A673 (cell line): ENCODE measurements around the gene RDH13. TPM values are rescaled to one million over a fixed set of nuclear protein-coding genes. Genes with fewer than 3 reads are reported as not detected.

Experiments used
- BruUV-seq: library from RNA; stranded (reverse); fragments of 400-500 nt; replicated peaks from 2 replicates; lab custom pipeline; 2021; lab: Mats Ljungman, UMichigan
- CTCF ChIA-PET: fragments of 300-600 bp; sonication (Branson Sonifier 250); formaldehyde crosslinking; loops from one replicate; lab custom pipeline; 2022; ENCODE audit warnings: antibody characterized with exemption; lab: Charles Lee
- POLR2A ChIA-PET: fragments of 300-600 bp; sonication (Branson Sonifier 250); formaldehyde crosslinking; loops from one replicate; lab custom pipeline; 2022; ENCODE audit warnings: antibody characterized with exemption; ENCODE audit not compliant: low non-redundant PET; lab: Charles Lee
- DNase-seq: peaks from one replicate; pipeline ENCODE4 v3.0.0-alpha.2; 2015; ENCODE audit warnings: low spot score
- H3K27ac ChIP-seq: fragments of 200-600 bp; sonication (generic); 2 replicates; pipeline ENCODE4 v1.5.1; 2016; ENCODE audit warnings: mixed run types, low read depth, mild to moderate bottlenecking, mixed read lengths, antibody characterized with exemption, low read length; ENCODE audit not compliant: poor library complexity, severe bottlenecking
- H3K27me3 ChIP-seq: fragments of 200-600 bp; sonication (generic); replicated peaks from 2 replicates; pipeline ENCODE4 v1.6.1; 2017; ENCODE audit warnings: mixed run types, low read depth, mild to moderate bottlenecking, mixed read lengths, antibody characterized with exemption, low read length; ENCODE audit not compliant: insufficient read depth, poor library complexity
- H3K36me3 ChIP-seq: fragments of 200-600 bp; sonication (generic); 2 replicates; pipeline ENCODE4 v1.6.1; 2016; ENCODE audit warnings: mixed run types, mild to moderate bottlenecking, mixed read lengths, antibody characterized with exemption, low read length; ENCODE audit not compliant: insufficient read depth, poor library complexity, severe bottlenecking
- H3K4me1 ChIP-seq: fragments of 200-600 bp; sonication (generic); 2 replicates; pipeline ENCODE4 v1.6.1; 2017; ENCODE audit warnings: mixed run types, mild to moderate bottlenecking, mixed read lengths, antibody characterized with exemption, low read length; ENCODE audit not compliant: insufficient read depth, poor library complexity, severe bottlenecking
- H3K4me3 ChIP-seq: fragments of 200-600 bp; sonication (generic); 2 replicates; pipeline ENCODE4 v1.5.1; 2016; ENCODE audit warnings: low read depth, mixed run types, mild to moderate bottlenecking, mixed read lengths, low read length; ENCODE audit not compliant: poor library complexity, severe bottlenecking
- H3K9me3 ChIP-seq: fragments of 200-600 bp; sonication (generic); 2 replicates; pipeline ENCODE4 v1.6.1; 2016; ENCODE audit warnings: mixed run types, low read depth, mild to moderate bottlenecking, mixed read lengths, antibody characterized with exemption, low read length; ENCODE audit not compliant: poor library complexity, severe bottlenecking
- EZH2 ChIP-seq: fragments of 200-600 bp; sonication (generic); IDR thresholded peaks from 2 replicates; pipeline ENCODE4 v1.6.1; 2017; ENCODE audit warnings: borderline replicate concordance, low read depth, mild to moderate bottlenecking, mixed read lengths, antibody characterized with exemption, low read length; ENCODE audit not compliant: poor library complexity, severe bottlenecking
- intact Hi-C: fragments of 100-400 bp; cut with micrococcal nuclease; formaldehyde crosslinking; loops from one replicate; pipeline ENCODE4 v1.10.0; 2022; ENCODE audit not compliant: unreplicated experiment
- total RNA-seq: library from RNA; stranded (reverse); gene quantifications from 2 replicates; pipeline ENCODE4 v1.2.3, GENCODE V29; 2021
- TF ChIP-seq, protein P1 (sequence below): fragments of 300-800, 200-600 bp; sonication (generic); conservative IDR thresholded peaks from 2 replicates; pipeline ENCODE4 v1.5.1; 2017; ENCODE audit warnings: low read depth, mild to moderate bottlenecking, antibody characterized with exemption, low read length, moderate library complexity, mixed read lengths

Gene RDH13
- total RNA-seq, 1 experiment from 2014 or later: 19.0 TPM

- H3K27me3 ChIP-seq: no peaks in the 10 kb centered on the region
- no peak for DNase-seq
- H3K36me3 ChIP-seq: peaks cover 45% of the 10 kb centered on the region
- intact Hi-C loops: no loop called here
- no TSS peak for BruUV-seq
- no peak overlapping the region for H3K4me3 ChIP-seq
- H3K4me1 ChIP-seq: no peaks in the 10 kb centered on the region
- ChIA-PET CTCF (no interaction called here), POLR2A (interaction anchor here (0.8 kb wide), 1 partner anchor 12 kb away, joined by 3 read pairs; the partner anchor contains the start of gene RDH13)
- no peak overlapping the region for H3K27ac ChIP-seq
- H3K9me3 ChIP-seq: no peaks in the 10 kb centered on the region
- TF ChIP-seq EZH2: no peak
- TF ChIP-seq, protein P1, sequence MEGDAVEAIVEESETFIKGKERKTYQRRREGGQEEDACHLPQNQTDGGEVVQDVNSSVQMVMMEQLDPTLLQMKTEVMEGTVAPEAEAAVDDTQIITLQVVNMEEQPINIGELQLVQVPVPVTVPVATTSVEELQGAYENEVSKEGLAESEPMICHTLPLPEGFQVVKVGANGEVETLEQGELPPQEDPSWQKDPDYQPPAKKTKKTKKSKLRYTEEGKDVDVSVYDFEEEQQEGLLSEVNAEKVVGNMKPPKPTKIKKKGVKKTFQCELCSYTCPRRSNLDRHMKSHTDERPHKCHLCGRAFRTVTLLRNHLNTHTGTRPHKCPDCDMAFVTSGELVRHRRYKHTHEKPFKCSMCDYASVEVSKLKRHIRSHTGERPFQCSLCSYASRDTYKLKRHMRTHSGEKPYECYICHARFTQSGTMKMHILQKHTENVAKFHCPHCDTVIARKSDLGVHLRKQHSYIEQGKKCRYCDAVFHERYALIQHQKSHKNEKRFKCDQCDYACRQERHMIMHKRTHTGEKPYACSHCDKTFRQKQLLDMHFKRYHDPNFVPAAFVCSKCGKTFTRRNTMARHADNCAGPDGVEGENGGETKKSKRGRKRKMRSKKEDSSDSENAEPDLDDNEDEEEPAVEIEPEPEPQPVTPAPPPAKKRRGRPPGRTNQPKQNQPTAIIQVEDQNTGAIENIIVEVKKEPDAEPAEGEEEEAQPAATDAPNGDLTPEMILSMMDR: no peak
Measured at GRCh38 chr19:55050749-55051532, 12.0 kb downstream of the RDH13 start.

- intact Hi-C loops: no loop called here
- no peak overlapping the region for H3K27ac ChIP-seq
- no peaks in the 10 kb centered on the region for H3K27me3 ChIP-seq
- ChIA-PET CTCF (no interaction called here), POLR2A (no interaction called here)
- H3K36me3 ChIP-seq: peaks cover 42% of the 10 kb centered on the region
- TF ChIP-seq, protein P1: no peak
- no peak for TF ChIP-seq EZH2
- no TSS peak for BruUV-seq
- H3K4me1 ChIP-seq: no peaks in the 10 kb centered on the region
- no peaks in the 10 kb centered on the region for H3K9me3 ChIP-seq
- no peak overlapping the region for H3K4me3 ChIP-seq
- no peak for DNase-seq
Measured at GRCh38 chr19:55048446-55048845, 14.5 kb downstream of the RDH13 start.

GRCh38 chr19:55047951-55048350 is 15.0 kb downstream of the RDH13 start:
- no TSS peak for BruUV-seq
- Histone ChIP-seq H3K27me3 (no peaks in the 10 kb centered on the region), H3K36me3 (peaks cover 42% of the 10 kb centered on the region), H3K9me3 (no peaks in the 10 kb centered on the region), H3K4me1 (no peaks in the 10 kb centered on the region), H3K4me3 (no peak overlapping the region), H3K27ac (no peak overlapping the region)
- DNase-seq: no peak
- ChIA-PET POLR2A (no interaction called here), CTCF (no interaction called here)
- intact Hi-C loops: no loop called here
- TF ChIP-seq EZH2: no peak
- TF ChIP-seq, protein P1: no peak
